WERI-Rb-1 (cell line): ENCODE data around the gene XIRP1.

Experiments used
- DNase-seq: peaks from one replicate; pipeline ENCODE4 v3.0.0-alpha.2; 2020
- H3K27ac ChIP-seq: fragments of 250-450 bp; sonication (Bioruptor Pico); 2 replicates; pipeline ENCODE4 v1.5.1; 2020; ENCODE audit warnings: mild to moderate bottlenecking, moderate library complexity
- H3K27me3 ChIP-seq: fragments of 250-450 bp; sonication (Bioruptor Pico); 2 replicates; pipeline ENCODE4 v1.5.1; 2021; ENCODE audit warnings: mild to moderate bottlenecking, low read depth, moderate library complexity; ENCODE audit not compliant: insufficient read depth, severe bottlenecking
- H3K36me3 ChIP-seq: fragments of 250-450 bp; sonication (Bioruptor Pico); 2 replicates; pipeline ENCODE4 v1.5.1; 2020; ENCODE audit warnings: mild to moderate bottlenecking, moderate library complexity
- H3K4me3 ChIP-seq: 2 replicates; pipeline ENCODE4 v1.5.1; 2011; ENCODE audit warnings: low read depth, mild to moderate bottlenecking, control low read depth, low read length
- H3K9me3 ChIP-seq: fragments of 250-450 bp; sonication (Bioruptor Pico); 2 replicates; pipeline ENCODE4 v1.5.1; 2021; ENCODE audit warnings: mild to moderate bottlenecking, moderate library complexity; ENCODE audit not compliant: severe bottlenecking
- TF ChIP-seq, protein P1 (sequence below): IDR thresholded peaks from 2 replicates; pipeline ENCODE4 v1.5.1; 2011; ENCODE audit warnings: low read depth, mild to moderate bottlenecking, control low read depth, inconsistent platforms, low read length

XIRP1 gene

DNA sequence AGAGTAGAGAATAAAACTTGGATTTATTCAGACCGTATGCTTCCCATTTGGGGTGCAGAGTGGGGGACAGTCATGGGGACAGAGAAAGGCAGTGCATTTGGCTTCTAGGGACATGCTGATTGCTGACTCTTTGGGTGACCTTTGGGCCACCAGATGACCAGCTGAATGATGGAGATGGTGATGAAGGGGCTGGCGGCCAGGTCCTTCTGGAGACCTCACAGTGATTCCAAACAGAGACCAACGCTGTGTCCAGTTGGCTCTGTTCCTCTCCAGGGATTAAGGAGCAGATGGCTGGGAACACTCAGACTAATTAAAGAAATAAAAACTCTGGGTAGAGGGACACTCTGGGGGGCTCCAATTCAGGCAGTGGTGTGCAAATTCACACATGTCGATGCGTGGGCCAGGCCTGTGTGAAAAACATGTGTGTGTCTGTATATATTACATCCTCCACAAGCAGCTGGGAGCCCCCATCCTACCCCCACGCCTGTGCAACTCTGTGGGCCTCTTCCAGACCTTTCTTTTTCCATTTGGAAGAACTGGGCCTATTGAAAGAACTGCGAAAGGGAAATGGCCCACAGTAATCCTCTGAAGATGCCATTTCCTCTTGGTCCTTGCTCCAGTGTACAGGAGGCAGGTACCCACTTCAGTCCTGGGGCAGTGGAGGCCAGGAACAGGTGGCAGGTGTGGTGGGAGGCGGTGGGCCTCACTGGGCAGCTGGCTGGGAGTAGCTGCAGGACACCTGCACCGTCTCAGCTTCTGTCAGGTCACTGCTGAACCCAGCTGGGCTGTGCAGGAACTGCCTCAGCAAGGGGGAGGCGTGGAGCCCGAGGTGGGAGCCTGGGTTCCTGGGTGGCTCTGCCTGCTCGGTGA is 8.9 kb downstream of the XIRP1 start:
- TF ChIP-seq, protein P1, sequence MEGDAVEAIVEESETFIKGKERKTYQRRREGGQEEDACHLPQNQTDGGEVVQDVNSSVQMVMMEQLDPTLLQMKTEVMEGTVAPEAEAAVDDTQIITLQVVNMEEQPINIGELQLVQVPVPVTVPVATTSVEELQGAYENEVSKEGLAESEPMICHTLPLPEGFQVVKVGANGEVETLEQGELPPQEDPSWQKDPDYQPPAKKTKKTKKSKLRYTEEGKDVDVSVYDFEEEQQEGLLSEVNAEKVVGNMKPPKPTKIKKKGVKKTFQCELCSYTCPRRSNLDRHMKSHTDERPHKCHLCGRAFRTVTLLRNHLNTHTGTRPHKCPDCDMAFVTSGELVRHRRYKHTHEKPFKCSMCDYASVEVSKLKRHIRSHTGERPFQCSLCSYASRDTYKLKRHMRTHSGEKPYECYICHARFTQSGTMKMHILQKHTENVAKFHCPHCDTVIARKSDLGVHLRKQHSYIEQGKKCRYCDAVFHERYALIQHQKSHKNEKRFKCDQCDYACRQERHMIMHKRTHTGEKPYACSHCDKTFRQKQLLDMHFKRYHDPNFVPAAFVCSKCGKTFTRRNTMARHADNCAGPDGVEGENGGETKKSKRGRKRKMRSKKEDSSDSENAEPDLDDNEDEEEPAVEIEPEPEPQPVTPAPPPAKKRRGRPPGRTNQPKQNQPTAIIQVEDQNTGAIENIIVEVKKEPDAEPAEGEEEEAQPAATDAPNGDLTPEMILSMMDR: peak; percentile 77
- H3K36me3 ChIP-seq: no peaks in the 10 kb centered on the region
- peak; percentile 85 for DNase-seq
- peak overlapping the region; percentile 90 for H3K27ac ChIP-seq
- H3K9me3 ChIP-seq: no peaks in the 10 kb centered on the region
- no peaks in the 10 kb centered on the region for H3K27me3 ChIP-seq
- no peak overlapping the region for H3K4me3 ChIP-seq

DNA sequence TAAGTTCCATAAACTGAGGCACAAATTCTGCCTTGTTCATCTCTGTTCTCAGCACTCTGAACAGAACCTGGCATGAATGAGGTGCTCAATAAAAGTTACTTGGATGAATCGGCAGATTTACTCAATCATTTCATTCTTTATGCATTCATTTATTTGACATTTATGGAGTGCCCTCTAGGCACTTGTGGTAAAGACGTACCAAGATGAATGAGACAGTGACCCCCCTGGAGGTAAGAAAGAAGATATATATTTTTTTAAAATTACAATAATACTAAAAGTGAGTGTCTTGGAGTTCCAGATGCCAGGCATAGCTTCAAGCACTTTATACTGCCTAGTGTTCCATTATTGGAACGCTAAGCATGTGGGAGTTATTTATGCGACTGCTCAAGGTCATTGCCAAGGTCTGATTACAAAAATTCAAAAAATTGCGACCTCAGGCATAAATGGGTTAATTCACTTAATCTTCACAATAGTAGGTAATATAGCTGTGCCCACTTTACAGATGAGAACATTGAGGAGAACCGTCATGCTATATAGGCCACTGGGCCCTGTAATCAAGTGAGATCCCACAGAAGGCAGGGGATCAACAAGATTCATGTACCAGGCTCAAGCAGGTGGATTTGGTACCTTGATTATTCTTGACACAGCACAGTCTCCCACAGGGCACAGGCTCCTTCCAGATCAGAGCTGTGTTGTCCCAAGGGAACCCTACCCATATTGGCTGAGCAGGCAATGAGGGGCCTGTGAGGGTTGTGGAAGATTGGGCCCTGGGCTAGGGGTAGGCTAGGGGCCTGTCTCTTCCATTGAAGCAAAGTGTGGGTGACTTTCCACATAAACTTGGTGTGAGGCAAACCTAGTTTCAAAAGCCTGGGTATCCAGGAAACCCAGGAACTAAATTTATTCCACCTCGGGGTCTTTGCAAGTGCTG is 10.7 kb downstream of the XIRP1 start:
- no peaks in the 10 kb centered on the region for H3K27me3 ChIP-seq
- H3K4me3 ChIP-seq: no peak overlapping the region
- H3K27ac ChIP-seq: peak overlapping the region; percentile 90
- TF ChIP-seq, protein P1: no peak
- no peaks in the 10 kb centered on the region for H3K36me3 ChIP-seq
- no peaks in the 10 kb centered on the region for H3K9me3 ChIP-seq
- DNase-seq: no peak

DNA sequence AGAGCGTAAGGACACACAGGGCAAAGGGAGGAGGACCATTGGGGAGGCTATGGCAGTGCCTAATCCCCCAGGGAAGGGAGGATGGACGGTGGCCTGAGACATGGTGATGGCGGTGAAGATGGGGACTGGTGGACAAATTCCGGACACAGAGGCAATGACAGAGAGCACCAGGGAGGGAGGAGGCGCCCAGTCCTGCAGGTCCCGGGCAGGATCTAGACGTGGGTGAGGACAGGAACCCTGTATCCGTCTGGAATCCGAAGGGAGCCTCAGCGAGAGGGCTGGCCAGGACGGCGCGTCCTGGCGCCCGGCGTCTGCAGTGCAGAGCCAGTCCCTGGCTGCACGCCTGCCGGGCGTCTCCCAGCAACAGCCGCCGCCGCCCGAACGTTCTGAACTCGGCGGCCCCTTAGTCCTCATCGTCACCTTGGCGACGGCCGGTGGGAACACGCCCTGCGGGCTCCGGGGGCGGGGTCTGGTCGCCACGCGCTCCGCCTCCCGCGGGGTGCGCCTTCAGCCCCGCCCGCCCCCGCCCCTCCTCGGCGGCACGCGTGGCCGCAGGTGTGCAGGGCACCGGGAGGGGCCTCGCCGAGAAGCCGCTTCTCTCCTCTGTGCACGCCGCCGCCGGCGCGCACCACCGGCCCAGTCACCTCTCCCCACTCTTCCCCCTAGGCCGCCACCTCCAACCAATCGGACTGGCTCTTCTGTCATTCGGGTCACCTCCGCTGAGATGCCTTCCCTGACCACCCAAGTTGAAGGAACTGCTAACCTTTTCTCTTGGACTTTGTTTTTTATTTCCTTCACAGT is 11.6 kb downstream of the XIRP1 start:
- DNase-seq: peak; percentile 89
- Histone ChIP-seq H3K27me3 (no peaks in the 10 kb centered on the region), H3K4me3 (peak overlapping the region; percentile 53), H3K27ac (peak overlapping the region; percentile 69), H3K9me3 (no peaks in the 10 kb centered on the region), H3K36me3 (no peaks in the 10 kb centered on the region)
- TF ChIP-seq, protein P1: 0 out of 2 replicates have a peak, but pooled peaks have one; percentile 7

DNA sequence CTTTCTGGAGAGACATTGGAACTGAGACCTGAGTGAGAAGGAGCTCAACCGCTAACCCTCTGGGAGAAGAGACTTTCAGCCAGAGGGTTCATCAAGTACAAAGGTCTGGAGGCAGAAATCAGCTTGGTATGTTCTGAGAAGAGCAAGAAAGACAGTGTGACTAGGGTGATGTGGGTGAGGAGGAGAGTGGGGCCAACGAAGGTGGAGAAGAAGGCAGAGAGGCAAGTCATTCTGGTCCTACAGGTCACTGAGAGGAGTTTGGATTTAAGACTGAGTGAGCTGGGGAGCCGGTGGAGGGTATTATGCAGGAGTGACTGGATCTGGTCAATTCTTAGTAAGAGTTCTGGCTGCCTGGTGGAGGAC is 12.2 kb downstream of the XIRP1 start:
- TF ChIP-seq, protein P1: no peak
- Histone ChIP-seq H3K9me3 (no peaks in the 10 kb centered on the region), H3K27ac (peak overlapping the region; percentile 54), H3K27me3 (no peaks in the 10 kb centered on the region), H3K36me3 (no peaks in the 10 kb centered on the region), H3K4me3 (peak overlapping the region; percentile 53)
- no peak for DNase-seq

DNA sequence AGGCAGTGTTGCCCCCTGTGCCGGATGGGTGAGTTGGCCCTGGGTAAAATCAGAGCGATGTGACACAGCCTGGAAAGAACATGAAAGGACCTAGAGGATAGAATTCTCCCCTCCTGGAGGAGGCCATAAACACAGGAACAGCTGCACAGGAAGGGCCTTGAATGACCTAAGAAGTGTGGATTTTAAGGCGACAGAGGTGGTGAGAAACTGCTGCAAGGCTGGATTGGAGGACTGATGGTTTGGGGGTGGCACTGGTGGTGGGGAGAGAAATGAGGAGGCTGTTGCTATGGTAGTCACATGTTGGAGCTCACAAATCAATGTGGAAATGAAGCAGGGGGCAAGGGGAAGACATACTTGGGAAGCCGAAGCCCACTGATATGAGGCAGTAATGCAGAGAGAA is 13.8 kb downstream of the XIRP1 start:
- no peak for DNase-seq
- Histone ChIP-seq H3K4me3 (peak overlapping the region; percentile 63), H3K27ac (peak overlapping the region; percentile 77; the same call in 1 of the 2 replicates)

More for the DNA sequence above, 13.8 kb downstream of the XIRP1 start:
- Histone ChIP-seq H3K9me3 (no peaks in the 10 kb centered on the region), H3K27me3 (no peaks in the 10 kb centered on the region), H3K36me3 (no peaks in the 10 kb centered on the region)
- TF ChIP-seq, protein P1: no peak
